ENCODE data around the gene ERCC4. TPM values are rescaled to one million over a fixed set of nuclear protein-coding genes. Genes with fewer than 3 reads are reported as not detected.

ERCC4 gene
- total RNA-seq, 1 donor from 2014 or later, result 16.4 TPM

GRCh38 chr16:13950821-13951547 lies 31.0 kb downstream of the ERCC4 start:
- Mint-ChIP-seq H3K36me3 (peaks cover 21% of the 10 kb centered on the region), H3K27me3 (ENCODE audit: low read depth) (peaks cover 3% of the 10 kb centered on the region), H3K4me3 (no peak overlapping the region), H3K9me3 (peaks cover 4% of the 10 kb centered on the region), H3K27ac (peak overlapping the region; percentile 12), H3K4me1 (peaks cover 21% of the 10 kb centered on the region)
- DNase-seq (ENCODE audit: low spot score in 2 of 2, unreplicated experiment in 2 of 2), result no peak
- no peak for TF ChIP-seq CTCF (IDR thresholded peaks at IDR 0.05; ENCODE audit: unreplicated experiment)

GRCh38 chr16:13951611-13952010 lies 31.7 kb downstream of the ERCC4 start:
- Mint-ChIP-seq H3K27ac (peak overlapping the region; percentile 12), H3K4me3 (no peak overlapping the region), H3K27me3 (ENCODE audit: low read depth) (peaks cover 3% of the 10 kb centered on the region), H3K36me3 (peaks cover 15% of the 10 kb centered on the region), H3K9me3 (no peaks in the 10 kb centered on the region), H3K4me1 (peaks cover 27% of the 10 kb centered on the region)
- TF ChIP-seq CTCF (IDR thresholded peaks at IDR 0.05; ENCODE audit: unreplicated experiment), result no peak
- DNase-seq (ENCODE audit: low spot score in 2 of 2, unreplicated experiment in 2 of 2), result no peak

- H3K27me3 Mint-ChIP-seq (ENCODE audit: low read depth), result peaks cover 3% of the 10 kb centered on the region
- peaks cover 7% of the 10 kb centered on the region for H3K36me3 Mint-ChIP-seq
- H3K4me1 Mint-ChIP-seq, result peaks cover 41% of the 10 kb centered on the region
- DNase-seq (ENCODE audit: low spot score in 2 of 2, unreplicated experiment in 2 of 2), result no peak
- no peak for TF ChIP-seq CTCF (IDR thresholded peaks at IDR 0.05; ENCODE audit: unreplicated experiment)
- no peak overlapping the region for H3K4me3 Mint-ChIP-seq
- no peak overlapping the region for H3K27ac Mint-ChIP-seq
- H3K9me3 Mint-ChIP-seq, result no peaks in the 10 kb centered on the region
Measured at GRCh38 chr16:13953501-13953900, 33.5 kb downstream of the ERCC4 start.

GRCh38 chr16:13956635-13957196 lies 36.8 kb downstream of the ERCC4 start:
- Mint-ChIP-seq H3K27me3 (ENCODE audit: low read depth) (peaks cover 3% of the 10 kb centered on the region), H3K9me3 (no peaks in the 10 kb centered on the region), H3K36me3 (no peaks in the 10 kb centered on the region), H3K4me1 (peaks cover 45% of the 10 kb centered on the region), H3K4me3 (no peak overlapping the region), H3K27ac (peak overlapping the region; percentile 85)
- no peak for TF ChIP-seq CTCF (IDR thresholded peaks at IDR 0.05; ENCODE audit: unreplicated experiment)
- DNase-seq (ENCODE audit: low spot score in 2 of 2, unreplicated experiment in 2 of 2), result no peak

GRCh38 chr16:13957197-13958078 lies 37.5 kb downstream of the ERCC4 start:
- Mint-ChIP-seq H3K4me3 (no peak overlapping the region), H3K4me1 (peaks cover 39% of the 10 kb centered on the region), H3K27ac (peak overlapping the region; percentile 85), H3K36me3 (no peaks in the 10 kb centered on the region), H3K27me3 (ENCODE audit: low read depth) (peaks cover 3% of the 10 kb centered on the region), H3K9me3 (no peaks in the 10 kb centered on the region)
- peak in 1 of 2 experiments; percentile 52 for DNase-seq (ENCODE audit: low spot score in 2 of 2, unreplicated experiment in 2 of 2)
- TF ChIP-seq CTCF (IDR thresholded peaks at IDR 0.05; ENCODE audit: unreplicated experiment), result no peak

Data from mesothelial cell of epicardium (in vitro differentiated cells).